GM23248 (cell line): ENCODE measurements around the gene ABCG2.

ENCODE experiments used
- EZH2 ChIP-seq: fragments of 200-600 bp; sonication (generic); IDR thresholded peaks from 2 replicates; pipeline ENCODE4 v1.6.1; 2018; ENCODE audit warnings: antibody characterized with exemption, mild to moderate bottlenecking; ENCODE audit not compliant: insufficient read depth, poor library complexity, severe bottlenecking
- EZH2phosphoT487 ChIP-seq: fragments of 200-600 bp; sonication (generic); IDR thresholded peaks from 2 replicates; pipeline ENCODE4 v1.6.1; 2018; ENCODE audit warnings: antibody characterized with exemption, moderate library complexity, mild to moderate bottlenecking, low read depth; ENCODE audit not compliant: insufficient read depth

DNA sequence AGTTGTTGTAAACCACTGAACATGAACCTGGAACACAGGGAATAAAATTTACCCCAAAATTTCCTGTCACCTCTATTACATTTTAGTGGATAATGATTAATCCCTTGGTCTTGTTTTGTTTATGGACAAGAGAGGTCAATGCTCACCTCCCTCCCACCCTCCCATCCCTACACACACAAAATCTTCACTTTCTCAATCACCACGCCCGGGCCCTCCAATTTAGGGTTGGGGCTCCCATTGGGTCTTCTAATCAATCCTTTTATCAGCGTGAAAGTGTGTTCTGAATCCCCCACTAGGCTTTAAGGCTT lies 23.1 kb downstream of the ABCG2 start:
- TF ChIP-seq EZH2 (no peak), EZH2phosphoT487 (no peak)
